Measurements from ENCODE around the gene RASGRF1. TPM values are rescaled to one million over a fixed set of nuclear protein-coding genes. Genes with fewer than 3 reads are reported as not detected.

Gene RASGRF1
- polyA plus RNA-seq, 1 donor (not counting 4 experiments of a cell fraction or from before 2014, with no cell fraction given) = 0.08 TPM

DNA sequence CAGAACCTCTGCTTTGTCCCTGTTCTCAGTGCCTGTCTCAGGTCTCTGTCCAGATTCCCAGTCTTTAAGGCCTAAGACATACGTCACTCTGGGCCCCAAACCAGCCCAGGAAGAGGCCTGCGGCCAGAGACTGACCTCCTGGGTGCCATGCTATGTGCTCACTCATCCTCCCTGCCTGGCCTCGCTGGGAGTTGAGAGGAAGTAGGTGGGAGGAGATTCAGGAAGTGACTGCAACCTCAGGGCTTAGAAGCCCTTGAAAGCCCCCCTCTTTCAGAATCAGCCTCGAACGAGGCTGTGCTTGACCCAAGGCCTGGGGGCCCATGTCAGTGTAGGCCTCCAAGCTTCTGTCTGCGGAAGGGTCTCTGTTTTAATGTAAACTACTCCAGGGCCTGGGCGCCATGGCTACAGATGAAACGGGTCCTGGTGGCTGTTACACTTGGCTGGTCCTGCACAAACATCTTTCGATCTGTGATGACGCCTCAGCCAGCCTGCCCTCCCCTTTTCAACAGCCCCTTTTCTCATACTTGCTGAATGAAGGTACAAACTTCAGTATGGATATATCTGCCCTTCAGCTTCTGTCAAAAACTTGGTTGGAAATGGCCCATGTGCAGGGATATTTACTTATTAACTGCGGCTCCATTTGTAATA lies 11.7 kb downstream of the RASGRF1 start:
- H2AFZ ChIP-seq (ENCODE audit: control insufficient read depth, low read length) = no peak overlapping the region
- H3K9ac ChIP-seq (ENCODE audit: control insufficient read depth, extremely low read depth, insufficient read depth, low read length) = no peak overlapping the region
- no peak for TF ChIP-seq EZH2 (IDR thresholded peaks at IDR 0.05; ENCODE audit: low read length)
- TF ChIP-seq, protein P1, sequence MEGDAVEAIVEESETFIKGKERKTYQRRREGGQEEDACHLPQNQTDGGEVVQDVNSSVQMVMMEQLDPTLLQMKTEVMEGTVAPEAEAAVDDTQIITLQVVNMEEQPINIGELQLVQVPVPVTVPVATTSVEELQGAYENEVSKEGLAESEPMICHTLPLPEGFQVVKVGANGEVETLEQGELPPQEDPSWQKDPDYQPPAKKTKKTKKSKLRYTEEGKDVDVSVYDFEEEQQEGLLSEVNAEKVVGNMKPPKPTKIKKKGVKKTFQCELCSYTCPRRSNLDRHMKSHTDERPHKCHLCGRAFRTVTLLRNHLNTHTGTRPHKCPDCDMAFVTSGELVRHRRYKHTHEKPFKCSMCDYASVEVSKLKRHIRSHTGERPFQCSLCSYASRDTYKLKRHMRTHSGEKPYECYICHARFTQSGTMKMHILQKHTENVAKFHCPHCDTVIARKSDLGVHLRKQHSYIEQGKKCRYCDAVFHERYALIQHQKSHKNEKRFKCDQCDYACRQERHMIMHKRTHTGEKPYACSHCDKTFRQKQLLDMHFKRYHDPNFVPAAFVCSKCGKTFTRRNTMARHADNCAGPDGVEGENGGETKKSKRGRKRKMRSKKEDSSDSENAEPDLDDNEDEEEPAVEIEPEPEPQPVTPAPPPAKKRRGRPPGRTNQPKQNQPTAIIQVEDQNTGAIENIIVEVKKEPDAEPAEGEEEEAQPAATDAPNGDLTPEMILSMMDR (optimal IDR thresholded peaks at IDR 0.05 in 1 of 3, IDR thresholded peaks at IDR 0.05 in 1 of 3, conservative IDR thresholded peaks at IDR 0.05 in 1 of 3; ENCODE audit: extremely low read depth in 1 of 3, insufficient read depth in 2 of 3, low read length in 3 of 3) = no peak
- no peaks in the 10 kb centered on the region for H3K9me3 ChIP-seq (ENCODE audit: control insufficient read depth, low read depth, low read length)
- DNase-seq (ENCODE audit: low read depth, low spot score) (no peak), FAIRE-seq (no peak)
- no peak overlapping the region for H3K4me2 ChIP-seq (ENCODE audit: control insufficient read depth, extremely low read depth, insufficient read depth, low read depth, low read length)
- no peaks in the 10 kb centered on the region for H3K9me1 ChIP-seq (ENCODE audit: control insufficient read depth, extremely low read depth, insufficient read depth, low read length)
- no peaks in the 10 kb centered on the region for H3K79me2 ChIP-seq (ENCODE audit: control insufficient read depth, insufficient read depth, low read length)
- no peaks in the 10 kb centered on the region for H3K36me3 ChIP-seq (ENCODE audit: control insufficient read depth in 2 of 2, extremely low read depth in 1 of 2, insufficient read depth in 2 of 2, low read length in 2 of 2)
- H3K27me3 ChIP-seq (ENCODE audit: control insufficient read depth, extremely low read depth, insufficient read depth, low read length) = peaks cover 6% of the 10 kb centered on the region
- H3K4me3 ChIP-seq (ENCODE audit: control insufficient read depth in 2 of 3, extremely low read depth in 1 of 3, insufficient read depth in 2 of 3, low read depth in 1 of 3, low read length in 3 of 3) = no peak overlapping the region
- no peaks in the 10 kb centered on the region for H4K20me1 ChIP-seq (ENCODE audit: control insufficient read depth, extremely low read depth, insufficient read depth, low read length)
- no peaks in the 10 kb centered on the region for H3K4me1 ChIP-seq (ENCODE audit: control insufficient read depth, extremely low read depth, insufficient read depth, low read length)
- no peak overlapping the region for H3K27ac ChIP-seq (ENCODE audit: control insufficient read depth, insufficient read depth, low read length)
- dilution Hi-C loops (cut with MboI; ENCODE audit: extremely low pct_ligation_motif_present, low sequenced_read_pairs) = no loop called here

DNA sequence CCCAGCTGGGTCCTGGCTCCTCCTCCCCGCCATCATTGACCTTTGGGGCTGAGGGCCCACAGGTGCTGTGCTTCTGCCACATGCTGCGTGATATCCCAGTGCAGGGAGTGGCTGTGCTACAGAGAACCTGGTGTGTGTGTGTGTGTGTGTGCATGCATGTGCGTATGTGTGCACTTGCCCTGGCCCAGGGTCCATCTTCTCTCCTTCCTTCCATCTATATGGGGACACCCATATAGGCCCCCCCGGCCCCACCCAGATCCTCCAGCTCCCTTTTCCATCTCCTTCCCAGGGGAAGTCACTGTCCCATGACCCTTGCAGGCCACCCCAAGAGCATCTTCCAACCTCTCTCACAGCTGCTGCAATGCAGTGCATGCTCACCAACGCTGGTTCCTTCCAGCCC lies 12.6 kb downstream of the RASGRF1 start:
- H3K9ac ChIP-seq (ENCODE audit: control insufficient read depth, extremely low read depth, insufficient read depth, low read length) = no peak overlapping the region
- H2AFZ ChIP-seq (ENCODE audit: control insufficient read depth, low read length) = no peak overlapping the region
- H3K27ac ChIP-seq (ENCODE audit: control insufficient read depth, insufficient read depth, low read length) = no peak overlapping the region
- no peak overlapping the region for H3K4me2 ChIP-seq (ENCODE audit: control insufficient read depth, extremely low read depth, insufficient read depth, low read depth, low read length)
- H3K79me2 ChIP-seq (ENCODE audit: control insufficient read depth, insufficient read depth, low read length) = no peaks in the 10 kb centered on the region
- DNase-seq (ENCODE audit: low read depth, low spot score) = no peak
- TF ChIP-seq EZH2 (IDR thresholded peaks at IDR 0.05; ENCODE audit: low read length) = no peak
- TF ChIP-seq, protein P1 (optimal IDR thresholded peaks at IDR 0.05 in 1 of 3, IDR thresholded peaks at IDR 0.05 in 1 of 3, conservative IDR thresholded peaks at IDR 0.05 in 1 of 3; ENCODE audit: extremely low read depth in 1 of 3, insufficient read depth in 2 of 3, low read length in 3 of 3) = no peak
- dilution Hi-C loops (cut with MboI; ENCODE audit: extremely low pct_ligation_motif_present, low sequenced_read_pairs) = no loop called here
- H3K9me3 ChIP-seq (ENCODE audit: control insufficient read depth, low read depth, low read length) = no peaks in the 10 kb centered on the region
- H3K4me3 ChIP-seq (ENCODE audit: control insufficient read depth in 2 of 3, extremely low read depth in 1 of 3, insufficient read depth in 2 of 3, low read depth in 1 of 3, low read length in 3 of 3) = no peak overlapping the region
- H4K20me1 ChIP-seq (ENCODE audit: control insufficient read depth, extremely low read depth, insufficient read depth, low read length) = no peaks in the 10 kb centered on the region
- FAIRE-seq = no peak
- H3K36me3 ChIP-seq (ENCODE audit: control insufficient read depth in 2 of 2, extremely low read depth in 1 of 2, insufficient read depth in 2 of 2, low read length in 2 of 2) = no peaks in the 10 kb centered on the region
- H3K9me1 ChIP-seq (ENCODE audit: control insufficient read depth, extremely low read depth, insufficient read depth, low read length) = no peaks in the 10 kb centered on the region
- H3K27me3 ChIP-seq (ENCODE audit: control insufficient read depth, extremely low read depth, insufficient read depth, low read length) = peaks cover 2% of the 10 kb centered on the region
- no peaks in the 10 kb centered on the region for H3K4me1 ChIP-seq (ENCODE audit: control insufficient read depth, extremely low read depth, insufficient read depth, low read length)
